GM19035 (cell line): ENCODE data around the gene NPR3.

Experiments used
- ATAC-seq: cut with Tn5 transposase; IDR thresholded peaks from one replicate; pipeline ENCODE4 v1.9.1; 2021; ENCODE audit not compliant: unreplicated experiment

NPR3 gene

DNA sequence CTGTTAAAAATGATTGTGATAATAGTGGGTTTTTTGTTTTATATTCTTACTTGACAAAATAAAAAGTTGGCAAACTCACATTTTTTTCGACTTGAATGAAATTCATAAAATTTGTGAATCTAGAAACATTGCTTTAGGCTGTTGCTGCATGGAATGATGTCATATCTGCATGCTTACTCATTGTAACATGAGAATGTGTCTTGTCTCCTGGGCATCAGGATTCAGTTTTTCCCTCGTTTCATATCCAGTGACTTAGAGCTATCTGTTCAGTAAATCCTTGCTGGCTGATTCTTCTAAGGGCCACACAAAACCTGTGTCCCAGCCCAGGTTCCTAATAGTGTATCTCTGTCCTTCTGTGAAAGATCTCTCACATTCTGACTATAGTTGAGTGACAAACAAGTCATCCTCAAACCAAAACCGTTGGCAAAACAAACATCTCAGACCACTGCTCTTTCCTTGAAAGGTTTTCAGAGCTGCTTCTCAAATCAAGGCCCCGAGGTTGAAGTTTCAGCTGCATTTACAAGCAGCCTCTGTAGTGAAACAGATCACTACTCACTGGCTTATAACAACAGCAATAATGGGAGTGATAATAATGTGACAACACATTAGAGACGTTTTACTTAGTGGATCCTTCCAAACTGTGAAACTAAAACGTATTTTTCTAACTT is 95.0 kb downstream of the NPR3 start:
- no peak for ATAC-seq

DNA sequence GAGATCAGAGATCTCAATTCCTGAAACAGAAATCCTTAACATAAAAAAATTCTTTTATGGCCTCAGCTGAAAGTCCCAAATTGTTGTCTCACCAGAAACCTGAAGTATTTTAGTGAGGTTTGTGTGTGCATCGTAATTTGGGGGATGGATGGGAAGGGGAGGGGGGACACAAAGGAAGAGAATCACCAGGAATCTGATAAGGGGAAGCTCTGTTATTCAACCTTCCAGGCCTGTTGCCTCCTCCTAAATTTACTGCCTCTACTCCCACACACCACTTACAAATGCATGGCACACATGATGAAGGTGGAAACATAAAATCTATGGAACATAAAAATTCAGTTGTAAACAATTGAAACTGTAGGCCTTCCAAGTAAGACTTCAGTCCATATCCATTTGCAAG is 97.7 kb downstream of the NPR3 start:
- ATAC-seq = no peak

DNA sequence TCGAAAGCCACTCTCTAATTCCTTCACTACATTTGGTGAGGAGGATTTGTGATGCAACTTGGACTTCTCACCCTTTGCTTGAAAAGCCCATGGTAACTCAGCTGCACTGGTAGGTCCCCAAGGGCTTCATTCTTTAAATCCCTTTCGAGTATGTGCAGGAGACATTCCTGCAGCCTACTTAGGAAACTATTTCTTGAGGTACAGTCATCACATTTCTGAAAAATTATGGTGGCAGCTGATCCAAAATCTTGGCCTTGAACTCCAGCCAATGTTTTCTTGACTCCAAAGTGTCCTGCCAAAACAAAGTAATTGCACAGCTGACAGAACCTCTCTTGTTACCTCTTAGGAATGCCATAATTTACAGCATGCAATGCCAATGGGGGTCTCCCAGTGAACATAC is 99.7 kb downstream of the NPR3 start:
- ATAC-seq = no peak

DNA sequence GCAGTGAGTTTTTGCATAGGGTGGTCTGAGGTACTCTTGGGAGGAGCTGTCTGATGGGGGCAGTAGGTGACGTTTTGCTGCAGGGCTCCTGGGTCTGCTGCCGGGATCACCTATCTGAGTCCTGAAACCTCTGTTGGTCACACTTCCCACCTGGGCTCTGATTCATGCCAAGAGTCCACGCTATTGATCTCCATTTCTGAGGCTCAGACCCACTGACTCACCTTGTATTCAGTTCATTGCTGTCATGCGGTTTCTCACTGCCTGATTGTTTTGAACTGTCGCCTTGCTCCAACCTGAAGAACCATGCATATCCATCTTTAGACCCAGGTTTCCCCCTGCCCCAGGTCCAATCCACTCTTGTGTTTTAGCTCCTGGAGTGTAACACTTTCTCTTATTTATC is 101.3 kb downstream of the NPR3 start:
- ATAC-seq = no peak

DNA sequence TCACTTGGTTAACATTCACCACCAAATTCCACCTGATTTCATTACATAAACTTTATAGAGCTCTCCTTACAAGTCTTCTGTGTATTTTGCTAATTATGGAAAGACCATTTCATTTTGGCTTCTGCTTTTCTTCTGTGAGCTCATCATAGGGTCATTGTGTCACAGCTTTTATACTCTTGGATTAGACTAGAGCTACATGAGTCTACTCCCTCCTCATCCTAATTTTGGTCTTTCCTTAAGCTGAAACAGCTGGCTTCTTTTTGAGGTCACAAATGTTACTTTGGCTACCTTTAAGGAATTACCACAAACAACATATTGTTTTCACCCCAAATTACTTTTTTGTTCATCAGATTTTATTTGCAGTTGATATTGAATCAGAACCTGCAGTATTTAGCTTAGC is 103.0 kb downstream of the NPR3 start:
- no peak for ATAC-seq

DNA sequence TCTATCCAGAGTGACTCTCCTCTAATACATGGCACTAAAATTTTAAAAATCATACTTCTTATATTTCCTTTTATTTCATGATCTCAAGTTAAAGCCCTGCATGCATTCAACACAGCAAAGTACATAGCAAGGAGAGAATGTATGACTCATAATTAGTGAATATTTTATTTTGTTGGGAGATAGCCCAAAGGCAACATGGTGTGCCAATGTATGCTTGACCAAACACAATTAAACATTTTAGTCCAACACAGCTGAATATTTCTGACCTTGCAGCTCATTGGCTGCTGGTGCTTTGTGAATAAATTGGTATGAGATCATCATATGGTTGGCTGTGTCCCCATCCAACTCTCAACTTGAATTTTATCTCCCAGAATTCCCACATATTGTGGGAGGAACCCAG is 103.5 kb downstream of the NPR3 start:
- ATAC-seq = no peak

DNA sequence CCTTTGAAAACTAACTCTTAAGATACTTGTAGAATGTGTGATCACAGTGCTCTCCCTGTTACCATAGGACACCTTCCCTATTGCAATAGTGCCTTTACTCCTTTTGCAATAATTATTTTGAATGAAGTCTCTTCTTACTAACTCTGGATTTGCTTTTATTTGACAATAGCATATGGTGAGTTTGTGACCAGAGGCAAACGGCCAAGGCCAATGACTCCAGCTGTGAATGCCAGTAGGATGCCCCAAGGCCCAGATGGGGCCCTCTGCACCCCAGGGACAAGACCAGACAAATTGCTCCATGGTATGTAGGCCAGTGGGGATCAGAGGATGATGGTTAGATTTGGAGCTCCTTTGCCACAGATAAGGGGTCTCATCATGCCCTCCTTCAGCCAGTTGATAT is 116.9 kb downstream of the NPR3 start:
- no peak for ATAC-seq

DNA sequence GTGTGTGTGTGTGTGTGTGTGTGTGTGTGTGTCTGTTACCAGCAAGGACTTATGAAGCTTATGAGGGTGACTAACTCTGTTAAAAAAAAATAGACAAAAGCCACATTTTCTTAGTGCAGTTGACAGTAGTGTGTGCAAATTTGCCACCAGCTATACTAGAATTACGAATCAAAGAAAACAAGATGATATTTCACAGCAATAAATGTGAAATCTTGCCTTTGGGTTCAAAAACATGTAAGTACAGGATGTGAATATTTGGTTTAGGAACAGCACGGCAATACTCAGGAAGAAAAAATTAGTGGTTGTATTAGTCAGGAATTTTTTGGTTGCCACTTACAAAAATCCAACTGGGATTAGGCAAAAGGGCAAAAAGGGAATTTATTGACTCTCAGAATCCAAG is 117.4 kb downstream of the NPR3 start:
- no peak for ATAC-seq

DNA sequence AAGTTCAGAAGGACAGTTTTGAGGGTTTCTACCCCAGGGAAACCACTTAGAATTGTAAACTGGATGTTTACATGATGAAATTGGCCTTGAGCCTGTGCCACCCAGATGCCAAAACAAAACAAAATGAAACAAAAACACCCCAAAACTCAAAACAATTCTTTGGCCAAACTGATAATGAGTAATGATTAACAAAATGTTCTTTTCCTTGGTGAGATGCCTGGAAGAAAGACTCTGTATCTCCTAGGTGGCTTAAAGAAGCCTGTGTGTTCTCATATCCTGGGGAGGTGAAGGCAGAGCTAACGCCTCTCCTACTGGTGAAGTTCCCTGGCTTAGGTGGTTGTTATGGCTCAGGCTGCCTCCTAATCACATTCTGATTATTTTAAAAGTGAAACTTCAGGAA is 120.5 kb downstream of the NPR3 start:
- ATAC-seq = no peak

DNA sequence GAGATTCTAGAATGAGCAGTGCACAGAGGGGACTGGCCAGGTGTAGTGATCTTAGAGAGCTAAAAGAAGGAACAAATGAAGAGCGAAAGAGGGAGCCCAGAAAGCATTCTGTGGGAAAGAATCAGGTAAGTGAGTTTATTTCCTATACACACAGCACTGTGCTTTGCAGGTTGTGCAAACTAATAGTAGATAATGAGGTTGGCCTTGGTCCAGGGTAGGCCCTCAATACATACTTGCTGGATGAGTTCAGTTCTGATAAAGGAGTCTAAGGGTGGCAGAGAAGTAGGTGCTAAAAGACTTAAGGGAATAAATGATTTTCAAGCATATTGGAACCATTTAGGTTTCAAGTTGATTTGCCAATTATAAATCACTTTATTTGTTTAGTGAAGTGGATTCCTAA is 122.0 kb downstream of the NPR3 start:
- ATAC-seq = no peak

DNA sequence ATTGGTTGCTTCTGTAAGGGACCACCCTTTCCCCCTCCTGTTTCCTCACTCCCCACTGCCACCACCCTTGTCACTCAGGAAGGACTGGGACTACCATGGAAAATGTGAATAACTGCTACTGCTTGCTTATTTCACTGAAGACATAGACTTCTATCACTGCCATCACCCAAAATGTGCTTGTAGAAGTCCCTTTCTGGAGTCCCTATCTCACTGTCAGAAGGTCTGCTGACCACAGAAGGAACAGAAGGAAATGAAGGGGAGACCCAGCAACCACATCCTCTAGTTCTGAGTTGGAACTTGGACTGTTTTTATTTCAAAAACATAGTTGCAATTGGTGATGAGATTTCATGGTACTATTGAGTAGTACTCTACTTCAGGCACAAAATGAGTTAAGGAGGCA is 122.5 kb downstream of the NPR3 start:
- ATAC-seq = no peak

DNA sequence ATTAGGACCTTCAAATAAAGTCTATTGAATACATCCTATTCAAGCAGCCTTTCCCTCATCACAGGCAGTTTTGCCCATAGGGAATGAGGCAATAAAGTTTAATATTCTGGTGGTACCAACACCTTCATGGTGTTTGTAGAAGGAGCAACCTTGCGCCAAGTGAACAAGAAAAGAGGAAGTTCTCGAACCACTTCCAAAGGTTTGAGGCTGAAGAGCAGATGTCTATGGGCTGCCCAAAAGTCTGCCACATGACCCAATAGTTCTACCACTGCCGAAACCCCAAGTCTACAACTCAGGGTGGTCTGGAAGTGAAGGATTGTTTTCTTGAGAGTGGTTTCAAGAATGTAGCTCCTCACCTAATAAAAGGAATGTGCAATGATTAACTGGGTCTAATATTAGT is 123.1 kb downstream of the NPR3 start:
- no peak for ATAC-seq

DNA sequence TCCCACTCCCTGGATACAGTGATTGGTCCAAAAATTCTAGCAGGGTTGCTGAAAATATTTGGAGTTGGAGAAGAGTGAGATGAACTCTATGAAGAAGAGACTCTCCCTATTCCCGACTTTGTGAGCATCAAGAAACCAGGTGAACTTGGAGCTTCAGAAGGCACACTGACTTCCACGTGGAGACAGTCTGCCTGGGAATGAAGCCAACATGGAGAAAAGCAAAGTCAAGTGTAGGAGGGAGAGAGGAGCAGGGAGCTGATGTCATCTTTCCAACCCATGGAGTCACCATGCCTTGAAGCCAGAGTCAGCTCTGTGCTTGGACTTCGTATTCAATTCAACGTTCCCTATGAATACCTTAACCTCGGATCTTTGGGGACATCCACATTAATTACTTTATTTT is 125.1 kb downstream of the NPR3 start:
- no peak for ATAC-seq

DNA sequence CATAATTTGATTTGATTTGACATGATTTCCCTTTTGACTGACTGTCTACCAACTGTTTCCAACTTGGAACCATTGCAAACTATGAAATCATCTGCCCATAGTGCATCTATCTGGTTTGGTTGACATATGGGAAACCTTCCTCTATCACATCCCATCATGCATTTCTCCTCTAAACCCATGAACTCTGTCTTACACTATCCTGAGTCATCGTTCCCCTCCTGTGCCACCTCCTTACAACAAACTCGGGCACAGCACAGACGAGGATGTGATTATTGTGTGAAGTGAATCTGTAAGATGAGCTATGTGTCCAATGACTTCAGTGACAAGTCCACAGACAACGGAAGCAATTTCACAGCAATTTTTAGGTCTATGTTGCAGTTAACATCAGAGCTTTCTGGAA is 126.1 kb downstream of the NPR3 start:
- no peak for ATAC-seq

DNA sequence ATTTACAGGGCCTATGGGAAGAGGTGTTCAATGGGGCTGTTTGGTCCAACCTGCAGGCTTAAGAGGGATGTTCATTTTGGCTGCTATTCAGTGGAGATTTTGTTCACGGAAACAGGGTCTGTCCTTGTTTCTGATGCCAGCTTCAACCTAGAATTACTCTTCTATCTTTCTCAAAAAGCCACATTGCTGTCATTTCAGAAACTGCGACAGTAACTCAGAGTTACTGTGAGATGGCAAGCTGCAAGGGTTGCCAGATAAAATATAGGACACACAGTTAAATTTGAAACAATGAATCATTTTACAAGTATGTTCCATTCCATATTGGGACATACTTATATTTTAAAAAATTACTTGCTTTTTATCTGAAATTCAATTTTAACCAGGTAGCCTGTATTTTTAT is 128.0 kb downstream of the NPR3 start:
- no peak for ATAC-seq

DNA sequence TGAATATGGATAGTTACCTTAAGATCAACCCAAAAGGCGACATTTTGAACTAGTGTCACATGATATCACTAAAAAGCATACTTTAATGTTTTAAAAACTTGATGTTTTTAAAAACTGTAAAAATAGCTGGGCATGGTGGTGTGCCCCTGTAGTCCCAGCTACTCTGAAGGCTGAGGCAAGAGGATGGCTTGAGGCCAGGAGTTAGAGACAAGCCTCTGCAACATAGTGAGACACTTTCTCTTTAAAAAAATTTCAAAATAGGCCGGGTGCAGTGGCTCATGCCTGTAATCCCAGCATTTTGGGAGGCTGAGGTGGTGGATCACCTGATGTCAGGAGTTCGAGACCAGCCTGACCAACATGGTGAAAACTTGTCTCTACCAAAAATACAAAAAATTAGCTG is 129.5 kb downstream of the NPR3 start:
- ATAC-seq = no peak
